ENCODE data around the gene ITGA2.

ITGA2 gene

DNA sequence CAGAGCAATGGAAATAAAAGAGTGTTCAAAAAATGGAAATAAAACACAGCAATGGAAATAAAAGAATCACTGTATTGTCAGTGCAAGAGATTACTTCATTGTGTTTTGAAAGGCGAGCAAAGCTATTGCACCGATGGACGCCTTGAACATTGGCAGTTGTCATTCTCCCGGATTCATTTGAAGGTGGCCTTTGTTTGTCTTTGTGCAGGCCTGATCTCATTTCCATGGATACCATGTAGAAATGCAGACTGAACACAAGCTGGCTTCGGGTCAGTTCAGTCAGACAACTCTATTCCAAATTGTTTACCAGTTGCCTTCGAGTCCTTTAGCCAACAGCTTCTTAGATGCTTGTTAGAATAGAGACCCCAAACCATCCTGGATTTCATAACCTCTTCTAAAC is 8.3 kb downstream of the ITGA2 start:
- TF ChIP-seq EGR1 (IDR thresholded peaks at IDR 0.05) (no peak), RAD21 (IDR thresholded peaks at IDR 0.05; ENCODE audit: low read depth) (no peak), CEBPB (IDR thresholded peaks at IDR 0.05) (no peak), FOXM1 (IDR thresholded peaks at IDR 0.05; ENCODE audit: borderline replicate concordance, low read depth) (no peak), EP300 (IDR thresholded peaks at IDR 0.05; ENCODE audit: borderline replicate concordance) (no peak), YY1 (IDR thresholded peaks at IDR 0.05; ENCODE audit: low read depth) (no peak), ZBTB7A (IDR thresholded peaks at IDR 0.05; ENCODE audit: low read depth) (no peak), TCF12 (IDR thresholded peaks at IDR 0.05; ENCODE audit: low read depth) (no peak), TAF1 (IDR thresholded peaks at IDR 0.05; ENCODE audit: low read depth) (no peak), NFIC (IDR thresholded peaks at IDR 0.05) (no peak), CREB1 (IDR thresholded peaks at IDR 0.05; ENCODE audit: low read depth) (no peak), TEAD4 (IDR thresholded peaks at IDR 0.05) (no peak)
- TF ChIP-seq, protein P1, sequence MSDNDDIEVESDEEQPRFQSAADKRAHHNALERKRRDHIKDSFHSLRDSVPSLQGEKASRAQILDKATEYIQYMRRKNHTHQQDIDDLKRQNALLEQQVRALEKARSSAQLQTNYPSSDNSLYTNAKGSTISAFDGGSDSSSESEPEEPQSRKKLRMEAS (IDR thresholded peaks at IDR 0.05), result no peak
- TF ChIP-seq, protein P2, sequence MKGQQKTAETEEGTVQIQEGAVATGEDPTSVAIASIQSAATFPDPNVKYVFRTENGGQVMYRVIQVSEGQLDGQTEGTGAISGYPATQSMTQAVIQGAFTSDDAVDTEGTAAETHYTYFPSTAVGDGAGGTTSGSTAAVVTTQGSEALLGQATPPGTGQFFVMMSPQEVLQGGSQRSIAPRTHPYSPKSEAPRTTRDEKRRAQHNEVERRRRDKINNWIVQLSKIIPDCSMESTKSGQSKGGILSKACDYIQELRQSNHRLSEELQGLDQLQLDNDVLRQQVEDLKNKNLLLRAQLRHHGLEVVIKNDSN (IDR thresholded peaks at IDR 0.05), result no peak
- TF ChIP-seq, protein P3, sequence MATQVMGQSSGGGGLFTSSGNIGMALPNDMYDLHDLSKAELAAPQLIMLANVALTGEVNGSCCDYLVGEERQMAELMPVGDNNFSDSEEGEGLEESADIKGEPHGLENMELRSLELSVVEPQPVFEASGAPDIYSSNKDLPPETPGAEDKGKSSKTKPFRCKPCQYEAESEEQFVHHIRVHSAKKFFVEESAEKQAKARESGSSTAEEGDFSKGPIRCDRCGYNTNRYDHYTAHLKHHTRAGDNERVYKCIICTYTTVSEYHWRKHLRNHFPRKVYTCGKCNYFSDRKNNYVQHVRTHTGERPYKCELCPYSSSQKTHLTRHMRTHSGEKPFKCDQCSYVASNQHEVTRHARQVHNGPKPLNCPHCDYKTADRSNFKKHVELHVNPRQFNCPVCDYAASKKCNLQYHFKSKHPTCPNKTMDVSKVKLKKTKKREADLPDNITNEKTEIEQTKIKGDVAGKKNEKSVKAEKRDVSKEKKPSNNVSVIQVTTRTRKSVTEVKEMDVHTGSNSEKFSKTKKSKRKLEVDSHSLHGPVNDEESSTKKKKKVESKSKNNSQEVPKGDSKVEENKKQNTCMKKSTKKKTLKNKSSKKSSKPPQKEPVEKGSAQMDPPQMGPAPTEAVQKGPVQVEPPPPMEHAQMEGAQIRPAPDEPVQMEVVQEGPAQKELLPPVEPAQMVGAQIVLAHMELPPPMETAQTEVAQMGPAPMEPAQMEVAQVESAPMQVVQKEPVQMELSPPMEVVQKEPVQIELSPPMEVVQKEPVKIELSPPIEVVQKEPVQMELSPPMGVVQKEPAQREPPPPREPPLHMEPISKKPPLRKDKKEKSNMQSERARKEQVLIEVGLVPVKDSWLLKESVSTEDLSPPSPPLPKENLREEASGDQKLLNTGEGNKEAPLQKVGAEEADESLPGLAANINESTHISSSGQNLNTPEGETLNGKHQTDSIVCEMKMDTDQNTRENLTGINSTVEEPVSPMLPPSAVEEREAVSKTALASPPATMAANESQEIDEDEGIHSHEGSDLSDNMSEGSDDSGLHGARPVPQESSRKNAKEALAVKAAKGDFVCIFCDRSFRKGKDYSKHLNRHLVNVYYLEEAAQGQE (IDR thresholded peaks at IDR 0.05; ENCODE audit: low read depth), result no peak

DNA sequence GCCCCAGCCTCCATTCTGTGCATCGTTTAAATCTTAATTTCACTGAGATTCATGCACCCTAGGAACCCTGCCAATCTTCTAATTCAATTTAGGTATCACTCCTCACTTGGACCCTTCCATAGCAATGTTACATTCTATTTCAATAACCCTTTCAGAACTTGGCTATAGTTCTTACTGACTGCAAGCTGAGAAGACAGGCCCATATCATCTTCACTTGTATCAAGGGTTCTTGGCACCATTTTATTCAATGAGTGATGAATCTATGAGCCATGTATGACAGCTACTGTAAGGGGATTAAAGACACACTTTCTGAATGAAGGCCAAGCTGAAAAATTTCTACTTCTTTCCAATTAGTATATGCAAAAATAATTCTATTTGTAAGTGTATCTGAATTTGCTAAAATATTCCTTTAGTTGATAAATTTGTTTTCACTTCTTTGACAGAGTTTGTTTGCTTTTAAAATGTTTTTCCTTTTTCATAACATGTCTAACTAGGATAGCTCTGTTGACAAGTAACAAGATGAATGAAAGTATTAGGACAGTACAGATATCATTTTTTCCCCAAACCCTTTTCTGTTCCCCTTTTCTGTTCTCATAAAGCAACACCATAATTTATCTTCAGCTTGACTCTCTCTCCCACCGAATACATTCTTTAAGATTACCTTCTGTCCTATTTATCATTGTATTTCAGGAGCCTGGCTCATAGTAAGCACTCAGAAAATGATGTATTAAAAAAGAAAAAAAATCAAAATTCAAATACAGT is 9.6 kb downstream of the ITGA2 start:
- no peak for TF ChIP-seq RAD21 (IDR thresholded peaks at IDR 0.05; ENCODE audit: low read depth)
- no peak for TF ChIP-seq CREB1 (IDR thresholded peaks at IDR 0.05; ENCODE audit: low read depth)
- TF ChIP-seq FOXM1 (IDR thresholded peaks at IDR 0.05; ENCODE audit: borderline replicate concordance, low read depth), result no peak
- TF ChIP-seq NFIC (IDR thresholded peaks at IDR 0.05), result no peak
- TF ChIP-seq, protein P1 (IDR thresholded peaks at IDR 0.05), result no peak
- no peak for TF ChIP-seq EP300 (IDR thresholded peaks at IDR 0.05; ENCODE audit: borderline replicate concordance)
- TF ChIP-seq CEBPB (IDR thresholded peaks at IDR 0.05), result no peak
- TF ChIP-seq YY1 (IDR thresholded peaks at IDR 0.05; ENCODE audit: low read depth), result no peak
- no peak for TF ChIP-seq EGR1 (IDR thresholded peaks at IDR 0.05)
- TF ChIP-seq, protein P2 (IDR thresholded peaks at IDR 0.05), result no peak
- no peak for TF ChIP-seq TEAD4 (IDR thresholded peaks at IDR 0.05)
- TF ChIP-seq TAF1 (IDR thresholded peaks at IDR 0.05; ENCODE audit: low read depth), result no peak
- TF ChIP-seq, protein P3 (IDR thresholded peaks at IDR 0.05; ENCODE audit: low read depth), result no peak

DNA sequence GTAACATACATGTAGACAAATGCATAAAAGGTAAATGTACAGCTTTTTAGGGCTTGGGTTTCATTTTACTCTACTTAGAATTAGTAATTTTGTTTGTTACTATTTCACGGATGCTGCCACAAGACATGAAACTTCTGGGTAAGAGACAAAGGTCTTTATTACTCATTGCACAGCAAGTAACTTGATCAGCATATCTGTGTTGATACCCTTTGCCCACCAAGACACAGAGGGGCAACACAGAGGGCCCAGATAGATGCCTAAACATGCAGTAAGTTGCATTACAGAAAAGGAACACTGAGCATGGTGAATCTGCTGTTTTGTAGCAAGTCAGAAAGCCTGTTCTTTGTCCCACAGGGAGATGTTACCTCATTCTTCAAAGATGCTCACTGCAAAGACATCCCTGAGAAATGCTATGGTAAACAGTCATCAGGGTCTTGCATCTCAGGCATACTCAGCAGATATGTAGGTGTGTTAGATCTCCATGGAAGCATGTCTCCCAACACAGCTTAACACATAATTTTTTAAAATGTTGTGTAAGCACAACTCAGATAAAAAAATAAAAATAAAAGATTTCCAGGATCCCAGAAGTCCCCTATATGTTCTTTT is 10.3 kb downstream of the ITGA2 start:
- TF ChIP-seq, protein P2 (IDR thresholded peaks at IDR 0.05), result no peak
- TF ChIP-seq CEBPB (IDR thresholded peaks at IDR 0.05), result no peak
- TF ChIP-seq CREB1 (IDR thresholded peaks at IDR 0.05; ENCODE audit: low read depth), result no peak
- TF ChIP-seq TAF1 (IDR thresholded peaks at IDR 0.05; ENCODE audit: low read depth), result no peak
- no peak for TF ChIP-seq TEAD4 (IDR thresholded peaks at IDR 0.05)
- TF ChIP-seq, protein P3 (IDR thresholded peaks at IDR 0.05; ENCODE audit: low read depth), result no peak
- TF ChIP-seq, protein P1 (IDR thresholded peaks at IDR 0.05), result no peak
- no peak for TF ChIP-seq EGR1 (IDR thresholded peaks at IDR 0.05)
- no peak for TF ChIP-seq YY1 (IDR thresholded peaks at IDR 0.05; ENCODE audit: low read depth)
- TF ChIP-seq TCF12 (IDR thresholded peaks at IDR 0.05; ENCODE audit: low read depth), result no peak
- TF ChIP-seq ZBTB7A (IDR thresholded peaks at IDR 0.05; ENCODE audit: low read depth), result no peak
- no peak for TF ChIP-seq RAD21 (IDR thresholded peaks at IDR 0.05; ENCODE audit: low read depth)
- no peak for TF ChIP-seq FOXM1 (IDR thresholded peaks at IDR 0.05; ENCODE audit: borderline replicate concordance, low read depth)
